CD4-positive, alpha-beta memory T cell (primary cell): ENCODE data around the gene UTS2R. TPM values are rescaled to one million over a fixed set of nuclear protein-coding genes. Genes with fewer than 3 reads are reported as not detected.
"Not testable (repeated sequence)": the region's sequence is repeated elsewhere in the genome, so short reads cannot be mapped to it uniquely, and the experiment has no call there.

Source experiments
- CTCF ChIA-PET: fragments of 350-600 bp; sonication (Branson Sonifier 250); formaldehyde crosslinking; loops from one replicate; lab custom pipeline; 2021; ENCODE audit warnings: inconsistent platforms; ENCODE audit not compliant: partially characterized antibody; lab: Charles Lee
- POLR2A ChIA-PET: fragments of 350-600 bp; sonication (Branson Sonifier 250); formaldehyde crosslinking; loops from one replicate; lab custom pipeline; 2021; ENCODE audit not compliant: partially characterized antibody; lab: Charles Lee
- DNase-seq, 5 donors: peaks; one replicate each; pipeline versions ENCODE4 v3.0.0 to v3.0.0-alpha.2; 2020 to 2022; ENCODE audit warnings: mixed read lengths in 1 of 5
- H3K27ac ChIP-seq: one replicate; pipeline ENCODE4 v1.7.0; 2013; ENCODE audit warnings: low read depth, low read length
- H3K27me3 ChIP-seq: 2 replicates; pipeline ENCODE4 v1.7.0; 2013; ENCODE audit warnings: mild to moderate bottlenecking, low read length, moderate library complexity; ENCODE audit not compliant: insufficient read depth
- H3K36me3 ChIP-seq: 2 replicates; pipeline ENCODE4 v1.7.0; 2013; ENCODE audit warnings: mild to moderate bottlenecking, low read length, moderate library complexity; ENCODE audit not compliant: insufficient read depth
- H3K4me1 ChIP-seq: 2 replicates; pipeline ENCODE4 v1.7.0; 2013; ENCODE audit warnings: mild to moderate bottlenecking, low read length, moderate library complexity; ENCODE audit not compliant: insufficient read depth
- H3K4me3 ChIP-seq, 2 donors: one replicate each; pipeline ENCODE4 v1.7.0; 2013; ENCODE audit warnings: low read length in 2 of 2, mild to moderate bottlenecking in 1 of 2
- H3K9me3 ChIP-seq, 2 donors: one replicate each; pipeline ENCODE4 v1.7.0; 2013; ENCODE audit warnings: low read length in 2 of 2, control low read depth in 1 of 2; ENCODE audit not compliant: control insufficient read depth in 1 of 2
- H3K27ac Mint-ChIP-seq, 7 donors: one replicate each; pipeline ENCODE4 v1.8.0; 2020 to 2021; ENCODE audit warnings: mixed read lengths in 7 of 7, mild to moderate bottlenecking in 6 of 7, inconsistent platforms in 3 of 7, moderate library complexity in 3 of 7
- H3K27me3 Mint-ChIP-seq, 2 donors: one replicate each; pipeline ENCODE4 v1.8.0; 2020 to 2021; ENCODE audit warnings: mixed read lengths in 2 of 2
- H3K36me3 Mint-ChIP-seq, 2 donors: one replicate each; pipeline ENCODE4 v1.8.0; 2020 to 2021; ENCODE audit warnings: mixed read lengths in 2 of 2, inconsistent platforms in 1 of 2, mild to moderate bottlenecking in 1 of 2
- H3K4me1 Mint-ChIP-seq, 4 donors: one replicate each; pipeline ENCODE4 v1.8.0; 2020 to 2021; ENCODE audit warnings: mixed read lengths in 4 of 4, mild to moderate bottlenecking in 1 of 4
- H3K4me3 Mint-ChIP-seq, 8 donors: one replicate each; pipeline ENCODE4 v1.8.0; 2020 to 2021; ENCODE audit warnings: mixed read lengths in 8 of 8, mild to moderate bottlenecking in 7 of 8, moderate library complexity in 6 of 8, inconsistent platforms in 3 of 8
- H3K9me3 Mint-ChIP-seq, 8 donors: one replicate each; pipeline ENCODE4 v1.8.0; 2020 to 2021; ENCODE audit warnings: mixed read lengths in 8 of 8, mild to moderate bottlenecking in 5 of 8, inconsistent platforms in 3 of 8, moderate library complexity in 1 of 8
- intact Hi-C: fragments of 100-400 bp; cut with micrococcal nuclease; formaldehyde crosslinking; loops from one replicate; pipeline ENCODE4 v1.15.1; 2023
- polyA plus RNA-seq, 2 donors: library from polyadenylated mRNA; unstranded; fragments of 300-500 nt; fragmentation: Illumina TruSeq; gene quantifications; one replicate each; pipeline ENCODE4 v1.2.3, GENCODE V29; 2021
- total RNA-seq, 2 experiments: library from RNA; stranded (reverse); gene quantifications; one replicate each; pipeline ENCODE4 v1.2.3, GENCODE V29; 2021

The UTS2R gene
- total and polyA plus RNA-seq, 4 experiments from 2014 or later: not detected

GRCh38 chr17:82378741-82379021 is 7.1 kb downstream of the UTS2R start:
- H3K4me3 ChIP-seq: no peak overlapping the region
- H3K27me3 ChIP-seq: no peaks in the 10 kb centered on the region
- peaks cover 19 to 22% of the 10 kb centered on the region in 2 donors for H3K27me3 Mint-ChIP-seq
- peaks cover 4 to 9% (median 6%) of the 10 kb centered on the region in 4 donors for H3K4me1 Mint-ChIP-seq
- no peaks in the 10 kb centered on the region for H3K36me3 ChIP-seq
- DNase-seq: no peak
- no peaks in the 10 kb centered on the region for H3K9me3 ChIP-seq
- no peaks in the 10 kb centered on the region for H3K36me3 Mint-ChIP-seq
- intact Hi-C loops: no loop called here
- POLR2A ChIA-PET: no interaction called here
- no peak overlapping the region for H3K27ac Mint-ChIP-seq
- no peak overlapping the region for H3K4me3 Mint-ChIP-seq
- CTCF ChIA-PET: interaction anchor here (0.7 kb wide), 1 partner anchor 170 kb away, joined by 3 read pairs; no protein-coding TSS in a partner anchor
- H3K4me1 ChIP-seq: no peaks in the 10 kb centered on the region
- H3K27ac ChIP-seq: no peak overlapping the region
- H3K9me3 Mint-ChIP-seq: no peaks in the 10 kb centered on the region

DNA sequence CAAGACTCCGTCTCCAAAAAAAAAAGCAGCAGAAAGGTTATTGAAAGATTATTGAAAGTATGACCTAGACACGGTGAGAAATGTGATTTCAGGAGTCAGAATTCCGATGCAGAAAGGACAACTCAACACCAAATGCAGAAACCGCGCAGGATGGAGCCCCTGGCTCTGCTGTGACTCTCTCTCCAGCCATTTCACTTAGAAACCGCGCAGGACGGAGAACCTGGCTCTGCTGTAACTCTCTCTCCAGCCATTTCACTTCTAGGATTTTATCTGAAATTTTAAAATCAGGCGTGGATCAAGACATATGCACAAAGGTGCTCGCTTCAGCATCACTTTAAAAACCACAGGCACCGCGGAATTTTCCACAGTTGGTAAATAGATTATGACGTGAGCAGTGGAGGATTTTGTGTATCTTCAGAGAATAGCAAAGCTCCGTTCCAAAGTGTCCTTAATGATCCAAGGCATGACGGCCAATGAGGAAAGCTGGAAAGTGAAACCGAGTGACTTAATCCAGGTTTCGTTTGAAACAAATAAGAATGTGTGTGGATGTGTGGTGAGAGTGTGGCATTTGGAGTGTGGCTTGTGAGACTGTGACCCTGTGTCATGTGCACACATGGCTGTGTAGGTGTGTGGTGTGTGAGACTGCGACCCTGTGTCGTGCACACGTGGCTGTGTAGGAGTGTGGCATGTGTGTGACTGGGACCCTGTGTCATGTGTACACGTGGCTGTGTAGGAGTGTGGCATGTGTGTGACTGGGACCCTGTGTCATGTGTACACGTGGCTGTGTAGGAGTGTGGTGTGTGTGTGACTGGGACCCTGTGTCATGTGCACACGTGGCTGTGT is 9.5 kb downstream of the UTS2R start:
- Mint-ChIP-seq H3K27ac (peak overlapping the region in 1 of 7 donors; percentile 72), H3K4me3 (no peak overlapping the region), H3K9me3 (no peaks in the 10 kb centered on the region), H3K27me3 (peaks cover 18 to 19% of the 10 kb centered on the region in 2 donors), H3K4me1 (peaks cover 4 to 9% (median 6%) of the 10 kb centered on the region in 4 donors), H3K36me3 (no peaks in the 10 kb centered on the region)
- Histone ChIP-seq H3K9me3 (no peaks in the 10 kb centered on the region), H3K36me3 (no peaks in the 10 kb centered on the region), H3K27me3 (no peaks in the 10 kb centered on the region), H3K4me3 (no peak overlapping the region), H3K4me1 (no peaks in the 10 kb centered on the region), H3K27ac (no peak overlapping the region)
- ChIA-PET CTCF (no interaction called here), POLR2A (interaction anchor here (0.6 kb wide), 1 partner anchor 178 kb away, joined by 3 read pairs; no protein-coding TSS in a partner anchor)
- DNase-seq: no peak
- intact Hi-C loops: no loop called here

GRCh38 chr17:82381703-82382009 is 10.1 kb downstream of the UTS2R start:
- POLR2A ChIA-PET, H3K9me3 Mint-ChIP-seq, intact Hi-C loops: not testable (repeated sequence)

GRCh38 chr17:82382220-82382932 is 10.8 kb downstream of the UTS2R start:
- DNase-seq, POLR2A ChIA-PET, intact Hi-C loops, H3K27ac ChIP-seq, H3K9me3 ChIP-seq, H3K4me1 Mint-ChIP-seq, H3K4me1 ChIP-seq, H3K27ac Mint-ChIP-seq, H3K4me3 Mint-ChIP-seq, H3K9me3 Mint-ChIP-seq, H3K36me3 ChIP-seq, H3K27me3 ChIP-seq, H3K4me3 ChIP-seq, H3K36me3 Mint-ChIP-seq: not testable (repeated sequence)
- CTCF ChIA-PET: interaction anchor here (0.6 to 0.7 kb wide), 2 partner anchors 110 to 260 kb away, joined by 3 read pairs; no protein-coding TSS in a partner anchor
- peaks cover 16 to 17% of the 10 kb centered on the region in 2 donors for H3K27me3 Mint-ChIP-seq

More at GRCh38 chr17:82381703-82382009, 10.1 kb downstream of the UTS2R start:
- H3K4me1 ChIP-seq, H3K9me3 ChIP-seq, H3K36me3 Mint-ChIP-seq, H3K4me1 Mint-ChIP-seq, H3K4me3 ChIP-seq, H3K27me3 ChIP-seq, H3K27ac ChIP-seq, H3K4me3 Mint-ChIP-seq, H3K36me3 ChIP-seq, DNase-seq: not testable (repeated sequence)
- H3K27me3 Mint-ChIP-seq: peaks cover 17 to 18% of the 10 kb centered on the region in 2 donors
- H3K27ac Mint-ChIP-seq: peak overlapping the region in 1 of 7 donors; percentile 15
- CTCF ChIA-PET: interaction anchor here (0.6 kb wide), 1 partner anchor 111 kb away, joined by 3 read pairs; no protein-coding TSS in a partner anchor

- intact Hi-C loops: no loop called here
- POLR2A ChIA-PET: no interaction called here
- Histone ChIP-seq H3K4me1 (no peaks in the 10 kb centered on the region), H3K27me3 (no peaks in the 10 kb centered on the region), H3K36me3 (no peaks in the 10 kb centered on the region), H3K9me3 (no peaks in the 10 kb centered on the region), H3K27ac (no peak overlapping the region), H3K4me3 (no peak overlapping the region)
- no peak overlapping the region for H3K4me3 Mint-ChIP-seq
- H3K36me3 Mint-ChIP-seq: no peaks in the 10 kb centered on the region
- no peak overlapping the region for H3K27ac Mint-ChIP-seq
- H3K9me3 Mint-ChIP-seq: no peaks in the 10 kb centered on the region
- no peak for DNase-seq
- H3K4me1 Mint-ChIP-seq: peaks cover 4 to 14% (median 7%) of the 10 kb centered on the region in 4 donors
- CTCF ChIA-PET: no interaction called here
- H3K27me3 Mint-ChIP-seq: peaks cover 17 to 19% of the 10 kb centered on the region in 2 donors
Measured at GRCh38 chr17:82382933-82383255, 11.3 kb downstream of the UTS2R start.

DNA sequence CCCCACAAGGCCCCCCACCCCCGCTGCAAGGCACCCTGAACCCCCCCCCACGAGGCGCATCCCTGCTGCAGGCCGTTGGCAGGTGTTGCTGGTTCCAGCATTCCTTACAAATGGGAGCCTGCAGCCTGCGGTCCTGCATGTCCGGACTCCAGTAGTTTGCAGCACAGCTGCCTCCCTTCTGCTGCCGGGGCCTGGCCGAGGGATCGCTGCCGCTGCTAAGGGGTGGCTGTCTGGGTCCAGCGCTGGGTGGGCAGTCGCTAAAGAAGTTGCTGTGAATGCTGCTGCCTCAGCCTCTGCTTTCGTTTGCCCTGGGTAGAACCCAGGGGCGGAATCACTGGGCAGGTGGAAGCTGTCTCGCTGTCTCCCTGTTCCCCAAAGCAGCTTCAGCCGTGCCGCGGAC is 11.8 kb downstream of the UTS2R start:
- intact Hi-C loops: no loop called here
- Histone ChIP-seq H3K27me3 (no peaks in the 10 kb centered on the region), H3K4me1 (no peaks in the 10 kb centered on the region), H3K9me3 (no peaks in the 10 kb centered on the region), H3K36me3 (no peaks in the 10 kb centered on the region), H3K27ac (no peak overlapping the region), H3K4me3 (no peak overlapping the region)
- Mint-ChIP-seq H3K27me3 (peaks cover 17 to 19% of the 10 kb centered on the region in 2 donors), H3K36me3 (no peaks in the 10 kb centered on the region), H3K4me1 (peaks cover 4 to 14% (median 7%) of the 10 kb centered on the region in 4 donors), H3K4me3 (no peak overlapping the region), H3K9me3 (no peaks in the 10 kb centered on the region), H3K27ac (no peak overlapping the region)
- ChIA-PET POLR2A (no interaction called here), CTCF (no interaction called here)
- DNase-seq: no peak

GRCh38 chr17:82384051-82384729 is 12.6 kb downstream of the UTS2R start:
- no peaks in the 10 kb centered on the region for H3K9me3 ChIP-seq
- Mint-ChIP-seq H3K9me3 (no peaks in the 10 kb centered on the region), H3K4me3 (no peak overlapping the region), H3K27ac (no peak overlapping the region), H3K36me3 (no peaks in the 10 kb centered on the region), H3K27me3 (peaks cover 14 to 19% of the 10 kb centered on the region in 2 donors), H3K4me1 (peaks cover 4 to 14% (median 7%) of the 10 kb centered on the region in 4 donors)
- no peaks in the 10 kb centered on the region for H3K36me3 ChIP-seq
- no peaks in the 10 kb centered on the region for H3K4me1 ChIP-seq
- ChIA-PET CTCF (no interaction called here), POLR2A (no interaction called here)
- intact Hi-C loops: no loop called here
- H3K27me3 ChIP-seq: no peaks in the 10 kb centered on the region
- no peak for DNase-seq
- no peak overlapping the region for H3K27ac ChIP-seq
- no peak overlapping the region for H3K4me3 ChIP-seq
